NT2/D1 (cell line): ENCODE results near the gene PTPRJ.

Source experiments
- SUZ12 ChIP-seq: IDR thresholded peaks from 2 replicates; pipeline ENCODE4 v1.6.1; 2011; ENCODE audit not compliant: insufficient read length, insufficient read depth; ENCODE audit errors: extremely low read depth
- YY1 ChIP-seq: IDR thresholded peaks from 2 replicates; pipeline ENCODE4 v1.6.1; 2011; ENCODE audit not compliant: insufficient read length, insufficient read depth
- ZNF274 ChIP-seq: IDR thresholded peaks from 2 replicates; pipeline ENCODE4 v1.6.1; 2011; ENCODE audit warnings: mild to moderate bottlenecking, low read depth, low read length

- TF ChIP-seq YY1 = no peak
- no peak for TF ChIP-seq ZNF274
- no peak for TF ChIP-seq SUZ12
Measured at GRCh38 chr11:48017831-48018527, 37.6 kb downstream of the PTPRJ start.
